Measurements from ENCODE around the gene GBF1. TPM values are rescaled to one million over a fixed set of nuclear protein-coding genes. Genes with fewer than 3 reads are reported as not detected.

The GBF1 gene
- total and polyA plus RNA-seq, 2 donors (not counting 1 experiment from before 2014, with no cell fraction given), result 20.8 to 39.3 TPM

- H3K4me3 Mint-ChIP-seq, result no peak overlapping the region
- H3K4me2 ChIP-seq (replicated peaks; ENCODE audit: low read depth, low read length, poor library complexity, severe bottlenecking), result no peak overlapping the region
- POLR2A ChIA-PET, result no interaction called here
- H3K4me1 ChIP-seq (ENCODE audit: control insufficient read depth in 2 of 2, insufficient read depth in 2 of 2, low read length in 2 of 2), result no peaks in the 10 kb centered on the region
- no peak for ATAC-seq (ENCODE audit: low read depth)
- no peaks in the 10 kb centered on the region for H3K27me3 ChIP-seq (replicated peaks in 1 of 4; ENCODE audit: control extremely low read depth in 1 of 4, control insufficient read depth in 3 of 4, insufficient read depth in 4 of 4, low read length in 3 of 4)
- no peak overlapping the region for H2AFZ ChIP-seq (ENCODE audit: insufficient read depth, low read depth, low read length, poor library complexity, severe bottlenecking)
- no peak overlapping the region for H3K27ac ChIP-seq (ENCODE audit: low read length in 2 of 2)
- TF ChIP-seq, protein P1, sequence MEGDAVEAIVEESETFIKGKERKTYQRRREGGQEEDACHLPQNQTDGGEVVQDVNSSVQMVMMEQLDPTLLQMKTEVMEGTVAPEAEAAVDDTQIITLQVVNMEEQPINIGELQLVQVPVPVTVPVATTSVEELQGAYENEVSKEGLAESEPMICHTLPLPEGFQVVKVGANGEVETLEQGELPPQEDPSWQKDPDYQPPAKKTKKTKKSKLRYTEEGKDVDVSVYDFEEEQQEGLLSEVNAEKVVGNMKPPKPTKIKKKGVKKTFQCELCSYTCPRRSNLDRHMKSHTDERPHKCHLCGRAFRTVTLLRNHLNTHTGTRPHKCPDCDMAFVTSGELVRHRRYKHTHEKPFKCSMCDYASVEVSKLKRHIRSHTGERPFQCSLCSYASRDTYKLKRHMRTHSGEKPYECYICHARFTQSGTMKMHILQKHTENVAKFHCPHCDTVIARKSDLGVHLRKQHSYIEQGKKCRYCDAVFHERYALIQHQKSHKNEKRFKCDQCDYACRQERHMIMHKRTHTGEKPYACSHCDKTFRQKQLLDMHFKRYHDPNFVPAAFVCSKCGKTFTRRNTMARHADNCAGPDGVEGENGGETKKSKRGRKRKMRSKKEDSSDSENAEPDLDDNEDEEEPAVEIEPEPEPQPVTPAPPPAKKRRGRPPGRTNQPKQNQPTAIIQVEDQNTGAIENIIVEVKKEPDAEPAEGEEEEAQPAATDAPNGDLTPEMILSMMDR (IDR thresholded peaks at IDR 0.05), result no peak
- TF ChIP-seq EZH2 (IDR thresholded peaks at IDR 0.05; ENCODE audit: borderline replicate concordance, insufficient read depth, low read depth, low read length, poor library complexity, severe bottlenecking), result no peak
- peaks cover 5% of the 10 kb centered on the region for H4K20me1 ChIP-seq (ENCODE audit: control insufficient read depth, insufficient read depth, low read length, poor library complexity, severe bottlenecking)
- H3K79me2 ChIP-seq (ENCODE audit: control insufficient read depth, insufficient read depth, low read length), result peaks cover 3% of the 10 kb centered on the region
- 89% methylated on average over 3 of the region's 3 CpGs for WGBS (ENCODE audit: insufficient coverage)
- H3K27me3 Mint-ChIP-seq, result no peaks in the 10 kb centered on the region
- no peak for DNase-seq
- H3K4me1 Mint-ChIP-seq, result no peaks in the 10 kb centered on the region
- no peak overlapping the region for H3K9ac ChIP-seq (ENCODE audit: low read length)
- H3K36me3 ChIP-seq (replicated peaks in 1 of 2; ENCODE audit: control extremely low read depth in 1 of 2, control insufficient read depth in 1 of 2, extremely low read depth in 1 of 2, insufficient read depth in 2 of 2, low read length in 1 of 2), result peaks cover 1 to 37% of the 10 kb centered on the region in 2 experiments
- H3K27ac Mint-ChIP-seq, result no peak overlapping the region
- intact Hi-C loops (cut with micrococcal nuclease), result no loop called here
- H3K9me3 ChIP-seq (ENCODE audit: control extremely low read depth in 1 of 3, control insufficient read depth in 2 of 3, insufficient read depth in 1 of 3, low read length in 2 of 3), result no peaks in the 10 kb centered on the region
- CTCF ChIA-PET, result interaction anchor here (1.1 to 4.7 kb wide), 3 partner anchors 7 to 174 kb away, joined by 3 to 37 read pairs (median 7); no protein-coding TSS in a partner anchor
- no peaks in the 10 kb centered on the region for H3K9me3 Mint-ChIP-seq (ENCODE audit: insufficient read depth)
- H3K4me3 ChIP-seq (ENCODE audit: control extremely low read depth in 1 of 5, extremely low read depth in 1 of 5, insufficient read depth in 1 of 5, low read depth in 2 of 5, low read length in 4 of 5), result no peak overlapping the region
Measured at GRCh38 chr10:102344067-102344466, 98.7 kb downstream of the GBF1 start.

DNA sequence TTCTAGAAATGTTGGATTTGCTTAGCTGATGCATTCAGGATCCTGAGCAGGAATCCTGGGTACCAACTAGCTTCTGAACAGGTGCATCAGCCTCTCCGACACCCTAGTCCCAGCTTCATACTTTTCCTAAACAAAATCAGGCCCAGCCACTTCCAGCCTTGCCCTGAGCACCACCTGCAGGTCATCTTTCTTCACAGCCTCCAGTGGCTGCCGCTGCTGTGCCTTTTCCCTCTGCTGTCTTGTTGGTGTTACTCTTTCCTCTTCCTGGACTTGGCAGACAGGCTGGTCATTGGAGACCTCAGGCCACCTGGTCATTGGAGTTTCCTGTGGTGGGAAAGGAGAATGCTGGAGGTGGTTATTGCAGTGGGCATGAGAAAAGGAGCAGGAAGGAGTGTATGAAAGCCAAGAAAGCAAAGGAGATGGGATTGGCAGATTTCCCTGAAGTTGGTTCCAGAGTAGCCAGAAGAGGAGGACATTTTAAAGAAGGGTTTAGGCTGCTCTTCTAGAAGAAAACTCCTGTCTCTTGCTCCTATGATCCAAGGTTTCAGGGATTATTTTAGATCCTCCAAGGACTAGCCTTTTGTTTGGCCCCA lies 102.0 kb downstream of the GBF1 start:
- intact Hi-C loops (cut with micrococcal nuclease), result no loop called here
- Histone ChIP-seq H3K4me2 (replicated peaks; ENCODE audit: low read depth, low read length, poor library complexity, severe bottlenecking) (no peak overlapping the region), H3K9me3 (ENCODE audit: control extremely low read depth in 1 of 3, control insufficient read depth in 2 of 3, insufficient read depth in 1 of 3, low read length in 2 of 3) (no peaks in the 10 kb centered on the region), H3K36me3 (replicated peaks in 1 of 2; ENCODE audit: control extremely low read depth in 1 of 2, control insufficient read depth in 1 of 2, extremely low read depth in 1 of 2, insufficient read depth in 2 of 2, low read length in 1 of 2) (peaks cover 4 to 46% of the 10 kb centered on the region in 2 experiments), H3K27me3 (replicated peaks in 1 of 4; ENCODE audit: control extremely low read depth in 1 of 4, control insufficient read depth in 3 of 4, insufficient read depth in 4 of 4, low read length in 3 of 4) (no peaks in the 10 kb centered on the region), H3K4me1 (ENCODE audit: control insufficient read depth in 2 of 2, insufficient read depth in 2 of 2, low read length in 2 of 2) (no peaks in the 10 kb centered on the region), H3K79me2 (ENCODE audit: control insufficient read depth, insufficient read depth, low read length) (peaks cover 3% of the 10 kb centered on the region), H3K27ac (ENCODE audit: low read length in 2 of 2) (no peak overlapping the region), H2AFZ (ENCODE audit: insufficient read depth, low read depth, low read length, poor library complexity, severe bottlenecking) (no peak overlapping the region), H3K4me3 (ENCODE audit: control extremely low read depth in 1 of 5, extremely low read depth in 1 of 5, insufficient read depth in 1 of 5, low read depth in 2 of 5, low read length in 4 of 5) (no peak overlapping the region), H4K20me1 (ENCODE audit: control insufficient read depth, insufficient read depth, low read length, poor library complexity, severe bottlenecking) (peaks cover 15% of the 10 kb centered on the region), H3K9ac (ENCODE audit: low read length) (no peak overlapping the region)
- Mint-ChIP-seq H3K4me3 (no peak overlapping the region), H3K27me3 (no peaks in the 10 kb centered on the region), H3K9me3 (ENCODE audit: insufficient read depth) (no peaks in the 10 kb centered on the region), H3K4me1 (no peaks in the 10 kb centered on the region), H3K27ac (no peak overlapping the region)
- WGBS (ENCODE audit: insufficient coverage), result 100% methylated on average over 1 of the region's 2 CpGs
- ChIA-PET CTCF (interaction anchor here (1.2 to 14.6 kb wide), 4 partner anchors 8 to 116 kb away, joined by 3 to 391 read pairs (median 6); partner anchors contain the start of gene ELOVL3), POLR2A (interaction anchor here (0.5 kb wide), 1 partner anchor 10 kb away, joined by 12 read pairs; no protein-coding TSS in a partner anchor)
- DNase-seq (no peak), ATAC-seq (ENCODE audit: low read depth) (no peak)
- TF ChIP-seq, protein P1 (IDR thresholded peaks at IDR 0.05), result no peak
- TF ChIP-seq EZH2 (IDR thresholded peaks at IDR 0.05; ENCODE audit: borderline replicate concordance, insufficient read depth, low read depth, low read length, poor library complexity, severe bottlenecking), result no peak
